ENCODE measurements around the gene SASH1.

SASH1 gene

GRCh38 chr6:148503703-148504102, 161.1 kb downstream of the SASH1 start:
- DNase-seq: no peak

- no peak for DNase-seq
Measured at GRCh38 chr6:148507774-148508173, 165.1 kb downstream of the SASH1 start.

- no peak for DNase-seq
Measured at GRCh38 chr6:148508401-148509041, 165.9 kb downstream of the SASH1 start.

- no peak for DNase-seq
Measured at GRCh38 chr6:148509119-148509799, 166.6 kb downstream of the SASH1 start.

- peak; percentile 24 for DNase-seq
Measured at GRCh38 chr6:148509800-148510581, 167.4 kb downstream of the SASH1 start.

- DNase-seq: no peak
Measured at GRCh38 chr6:148513145-148514071, 170.8 kb downstream of the SASH1 start.

- DNase-seq: no peak
Measured at GRCh38 chr6:148514091-148514845, 171.6 kb downstream of the SASH1 start.

GRCh38 chr6:148516217-148516616, 173.6 kb downstream of the SASH1 start:
- DNase-seq: no peak

GRCh38 chr6:148516617-148517016, 174.0 kb downstream of the SASH1 start:
- DNase-seq: no peak

- no peak for DNase-seq
Measured at GRCh38 chr6:148517470-148517869, 174.8 kb downstream of the SASH1 start.

- no peak for DNase-seq
Measured at GRCh38 chr6:148518511-148519156, 176.0 kb downstream of the SASH1 start.

GRCh38 chr6:148520109-148520841, 177.6 kb downstream of the SASH1 start:
- DNase-seq: no peak

- no peak for DNase-seq
Measured at GRCh38 chr6:148521158-148521557, 178.5 kb downstream of the SASH1 start.

- DNase-seq: no peak
Measured at GRCh38 chr6:148521586-148521985, 178.9 kb downstream of the SASH1 start.

- DNase-seq: no peak
Measured at GRCh38 chr6:148523048-148523447, 180.4 kb downstream of the SASH1 start.

GRCh38 chr6:148523551-148523950, 180.9 kb downstream of the SASH1 start:
- DNase-seq: no peak

GRCh38 chr6:148524471-148524882, 181.8 kb downstream of the SASH1 start:
- no peak for DNase-seq

- no peak for DNase-seq
Measured at GRCh38 chr6:148524976-148525375, 182.3 kb downstream of the SASH1 start.

- no peak for DNase-seq
Measured at GRCh38 chr6:148525453-148525852, 182.8 kb downstream of the SASH1 start.

- no peak for DNase-seq
Measured at GRCh38 chr6:148526145-148526544, 183.5 kb downstream of the SASH1 start.

GRCh38 chr6:148528292-148528691, 185.7 kb downstream of the SASH1 start:
- no peak for DNase-seq
